Adrenal gland (tissue), 12 donors: ENCODE measurements around the gene ISLR. TPM values are rescaled to one million over a fixed set of nuclear protein-coding genes. Genes with fewer than 3 reads are reported as not detected.

Experiments used
- DNase-seq, 7 donors: peaks; one replicate each; pipeline ENCODE4 v3.0.0-alpha.2; 2019 to 2020
- H3K27ac ChIP-seq, 5 donors: fragments of 200-600 bp; sonication (generic) in 4 of 5; 1 replicate in 3 of 5; 2 replicates in 2 of 5; pipeline versions ENCODE4 v1.5.1 to v1.8.0; 2016 to 2020; ENCODE audit warnings: mild to moderate bottlenecking in 1 of 5
- H3K27me3 ChIP-seq: fragments of 200-600 bp; 2 replicates; pipeline ENCODE4 v1.8.0; 2021
- H3K36me3 ChIP-seq, 2 donors: fragments of 200-600 bp; replicated peaks in 1 of 2; 1 replicate in 1 of 2; 2 replicates in 1 of 2; pipeline versions ENCODE4 v1.5.1 to v1.8.0; 2018 to 2022
- H3K4me1 ChIP-seq, 2 donors: fragments of 200-600 bp; replicated peaks in 1 of 2; 1 replicate in 1 of 2; 2 replicates in 1 of 2; pipeline versions ENCODE4 v1.5.1 to v1.8.0; 2018 to 2021
- H3K4me3 ChIP-seq, 4 donors: fragments of 200-600 bp; sonication (generic) in 3 of 4; one replicate each; pipeline ENCODE4 v1.5.1; 2016 to 2018
- H3K9me3 ChIP-seq, 3 donors: fragments of 200-600 bp; sonication (generic) in 1 of 3; replicated peaks in 1 of 3; 1 replicate in 2 of 3; 2 replicates in 1 of 3; pipeline versions ENCODE4 v1.5.1 to v1.8.0; 2016 to 2021
- CTCF ChIP-seq, 6 experiments: fragments of 450-650 bp in 4 of 6; fragments of 200-600 bp in 2 of 6; sonication (generic) in 1 of 6; IDR thresholded peaks; 1 replicate in 5 of 6; 2 replicates in 1 of 6; pipeline versions ENCODE4 v1.5.1 to v1.8.0; 2016 to 2021; ENCODE audit warnings: antibody characterized with exemption in 6 of 6, mild to moderate bottlenecking in 2 of 6, moderate library complexity in 1 of 6
- POLR2A ChIP-seq, 2 donors: fragments of 450-650 bp; IDR thresholded peaks; one replicate each; pipeline ENCODE4 v1.6.1; 2017; ENCODE audit warnings: antibody characterized with exemption in 2 of 2, mild to moderate bottlenecking in 2 of 2, moderate library complexity in 1 of 2
- WGBS, 4 donors: extraction: QIAGEN DNeasy Blood & Tissue Kit in 2 of 4; methylation state at CpG; one replicate each; pipeline versions ENCODE4 v1.1.5 to v1.1.7; 2013 to 2017; 5-methylcytosine and 5-hydroxymethylcytosine counted together
- intact Hi-C, 2 donors: fragments of 100-400 bp; cut with DNase I; formaldehyde crosslinking; loops; one replicate each; pipeline versions ENCODE4 v1.14.1 to v1.15.0; 2022 to 2023
- polyA plus RNA-seq, 3 donors: library from polyadenylated mRNA; stranded (reverse); fragments of 200-250 nt in 2 of 3; fragments of 350-450 nt in 1 of 3; fragmentation: Illumina TruSeq in 1 of 3; extraction: RNeasy Lipid Tissue Mini Kit (QIAGEN cat#74804) in 1 of 3; gene quantifications; one replicate each; pipeline ENCODE4 v1.2.3, GENCODE V29; 2013 to 2014
- total RNA-seq, 9 donors: library from RNA; depleted of rRNA in 4 of 9; stranded (reverse); fragments of >200 nt in 4 of 9; fragments of 120-200 nt in 1 of 9; fragmentation: NEBNext Ultra II Directional in 1 of 9; extraction: Animal tissue kit (Norgen Biotek cat#: 25700) in 1 of 9; gene quantifications; one replicate each; pipeline versions ENCODE4 v1.1.0 to v1.2.4, GENCODE V29; 2013 to 2023
- donor health status: healthy with polysubstance abuse.
- donor health status: Bipolar disorder and iron deficiency.
- donor health status: DM: yes; HTN: yes; CAD: no.
- donor health status: DM: no; HTN: no; CAD: no.
- donor health status: DM: no; HTN: no; CAD: no.
- donor health status: DM: yes; HTN: yes; CAD: no.

Gene ISLR
- total and polyA plus RNA-seq, 12 donors: 6.1 to 63.4 (median 22.9) TPM

DNA sequence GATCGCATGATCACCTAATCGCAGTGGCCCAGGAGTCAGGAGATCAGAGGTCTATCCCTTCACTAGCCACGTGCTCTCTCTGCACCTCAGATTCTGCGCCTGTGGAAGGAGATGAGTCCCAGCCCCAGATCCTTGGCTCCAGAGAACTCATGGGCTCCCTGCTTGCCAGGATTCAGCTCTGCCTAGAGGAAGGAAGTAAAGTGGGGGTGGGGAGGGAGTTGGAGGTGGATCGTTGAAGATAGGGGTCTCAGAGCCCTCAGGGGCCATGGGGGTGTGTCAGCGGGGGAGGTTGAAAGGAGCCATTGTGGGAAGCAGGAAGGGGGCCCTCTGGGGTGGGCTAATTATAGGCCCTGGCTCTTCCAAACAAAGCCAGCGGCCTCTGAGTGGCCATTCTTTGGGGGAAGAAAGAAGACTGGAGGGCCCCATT, 40.4 kb downstream of the ISLR start:
- TF ChIP-seq POLR2A (IDR thresholded peaks at IDR 0.05) (no peak), CTCF (IDR thresholded peaks at IDR 0.05) (no peak)
- no peak for DNase-seq
- WGBS, 4 donors: 64 to 87% (median 71%) methylated on average over 7 of the region's 7 CpGs
- Histone ChIP-seq H3K4me1 (no peaks in the 10 kb centered on the region), H3K36me3 (no peaks in the 10 kb centered on the region), H3K4me3 (no peak overlapping the region), H3K9me3 (no peaks in the 10 kb centered on the region), H3K27ac (no peak overlapping the region), H3K27me3 (no peaks in the 10 kb centered on the region)
- intact Hi-C loops: no loop called here

DNA sequence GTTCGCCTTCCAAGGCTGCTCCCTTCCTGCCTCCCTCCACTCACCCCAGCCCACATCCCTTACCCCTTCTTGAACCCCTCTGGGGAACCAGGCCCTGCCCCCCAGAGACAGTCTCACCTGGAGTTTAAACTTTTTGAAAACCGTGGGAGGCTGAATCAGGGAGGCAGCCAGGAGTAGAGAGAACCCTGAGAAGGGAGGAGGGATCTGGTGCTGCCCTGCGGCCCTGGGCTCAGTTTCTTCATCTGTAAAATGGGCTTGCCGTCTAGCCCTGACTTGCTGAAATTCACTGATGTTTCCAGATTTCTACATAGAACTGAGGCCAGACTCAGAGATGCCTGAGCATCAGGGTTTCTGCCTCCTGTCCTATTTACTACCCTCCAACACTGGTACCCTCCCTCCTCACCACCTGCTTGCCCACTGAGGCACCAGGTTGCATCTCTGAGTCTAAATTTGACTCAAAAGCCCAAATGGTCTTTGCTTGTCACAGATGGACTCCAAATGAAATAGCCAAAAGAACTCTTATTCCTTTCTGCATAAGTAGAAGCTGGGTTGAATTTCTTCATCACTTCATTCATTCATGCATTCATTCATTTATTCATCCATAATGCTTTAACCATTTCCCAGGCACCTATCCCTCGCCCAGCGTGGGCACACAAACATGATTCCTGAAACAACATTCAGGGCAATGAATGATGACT, 41.0 kb downstream of the ISLR start:
- Histone ChIP-seq H3K4me1 (no peaks in the 10 kb centered on the region), H3K36me3 (no peaks in the 10 kb centered on the region), H3K4me3 (no peak overlapping the region), H3K9me3 (no peaks in the 10 kb centered on the region), H3K27ac (no peak overlapping the region), H3K27me3 (no peaks in the 10 kb centered on the region)
- 74 to 82% (median 78%) methylated on average over 6 of the region's 6 CpGs for WGBS, 4 donors
- intact Hi-C loops: no loop called here
- DNase-seq: no peak
- TF ChIP-seq POLR2A (IDR thresholded peaks at IDR 0.05) (no peak), CTCF (IDR thresholded peaks at IDR 0.05) (no peak)

DNA sequence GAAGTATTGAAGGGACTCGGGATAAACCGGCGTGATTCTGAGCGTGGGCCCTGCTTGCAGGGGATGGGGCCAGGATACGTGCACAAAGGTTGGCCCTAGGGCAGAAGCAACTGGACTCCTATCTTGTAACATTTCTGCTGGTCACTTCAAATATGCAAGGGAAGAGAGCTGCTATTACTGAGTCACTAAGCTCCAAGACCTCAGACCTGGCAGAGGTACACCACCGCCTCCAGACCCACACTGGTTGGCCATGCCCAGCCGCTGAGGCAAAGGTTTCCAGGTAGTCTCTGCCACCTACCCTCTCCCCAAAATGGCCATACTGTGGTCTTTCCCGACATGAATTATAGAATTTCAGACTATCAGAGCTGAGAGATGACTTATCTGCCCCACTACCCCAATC, 42.4 kb downstream of the ISLR start:
- Histone ChIP-seq H3K27me3 (no peaks in the 10 kb centered on the region), H3K36me3 (no peaks in the 10 kb centered on the region), H3K27ac (no peak overlapping the region), H3K4me3 (no peak overlapping the region), H3K4me1 (no peaks in the 10 kb centered on the region), H3K9me3 (no peaks in the 10 kb centered on the region)
- intact Hi-C loops: no loop called here
- DNase-seq: no peak
- no peak for TF ChIP-seq CTCF (IDR thresholded peaks at IDR 0.05)
- no peak for TF ChIP-seq POLR2A (IDR thresholded peaks at IDR 0.05)
- WGBS, 4 donors: 86 to 92% (median 89%) methylated on average over 8 of the region's 8 CpGs

- intact Hi-C loops: no loop called here
- Histone ChIP-seq H3K9me3 (no peaks in the 10 kb centered on the region), H3K27me3 (no peaks in the 10 kb centered on the region), H3K4me3 (no peak overlapping the region), H3K4me1 (no peaks in the 10 kb centered on the region), H3K36me3 (no peaks in the 10 kb centered on the region), H3K27ac (no peak overlapping the region)
- TF ChIP-seq CTCF (IDR thresholded peaks at IDR 0.05) (no peak), POLR2A (IDR thresholded peaks at IDR 0.05) (no peak)
- no peak for DNase-seq
- WGBS, 4 donors: 77 to 84% (median 83%) methylated on average over 2 to 3 of the region's 3 CpGs
Observed at GRCh38 chr15:74216949-74217348, 43.4 kb downstream of the ISLR start.
